ENCODE measurements around the gene MYH14. TPM values are rescaled to one million over a fixed set of nuclear protein-coding genes. Genes with fewer than 3 reads are reported as not detected.

Gene MYH14
- total RNA-seq, 1 donor from 2014 or later: not detected

GRCh38 chr19:50325310-50326100, 122.1 kb downstream of the MYH14 start:
- ChIA-PET CTCF (interaction anchor here (0.7 to 1.1 kb wide), 3 partner anchors 15 to 178 kb away, joined by 3 to 5 read pairs (median 3); no protein-coding TSS in a partner anchor), POLR2A (interaction anchor here (0.5 to 10.6 kb wide), 12 partner anchors 8 to 738 kb away, joined by 3 to 408 read pairs (median 6); no protein-coding TSS in a partner anchor)
- H3K27ac Mint-ChIP-seq: no peak overlapping the region
- H3K9me3 Mint-ChIP-seq: peaks cover 3% of the 10 kb centered on the region
- no peak for TF ChIP-seq CTCF (IDR thresholded peaks at IDR 0.05)
- intact Hi-C loops (cut with micrococcal nuclease): loop anchor here (1.0 to 5.0 kb wide), 4 partner anchors 73 to 873 kb away; partner anchors contain the start of genes ALDH16A1, JOSD2, PIH1D1 and PRMT1
- H3K27me3 Mint-ChIP-seq: peaks cover 5% of the 10 kb centered on the region
- H3K4me3 Mint-ChIP-seq: peak overlapping the region; percentile 67
- H3K36me3 Mint-ChIP-seq (ENCODE audit: low read depth): peaks cover 17% of the 10 kb centered on the region
- DNase-seq: peak; percentile 89
- ATAC-seq (ENCODE audit: low read depth): peak; percentile 9
- H3K4me1 Mint-ChIP-seq: peaks cover 44% of the 10 kb centered on the region

- H3K9me3 Mint-ChIP-seq: peaks cover 3% of the 10 kb centered on the region
- ATAC-seq (ENCODE audit: low read depth) (no peak), DNase-seq (no peak)
- H3K36me3 Mint-ChIP-seq (ENCODE audit: low read depth): peaks cover 17% of the 10 kb centered on the region
- POLR2A ChIA-PET: interaction anchor here (0.6 to 10.6 kb wide), 8 partner anchors 8 to 151 kb away, joined by 5 to 408 read pairs (median 7); partner anchors contain the start of gene GARIN5A
- H3K27ac Mint-ChIP-seq: no peak overlapping the region
- intact Hi-C loops (cut with micrococcal nuclease): loop anchor here (5.0 kb wide), 3 partner anchors 74 to 874 kb away; partner anchors contain the start of genes ALDH16A1, PIH1D1 and PRMT1
- CTCF ChIA-PET: interaction anchor here (0.9 to 1.1 kb wide), 2 partner anchors 31 to 179 kb away, joined by 3 to 5 read pairs; no protein-coding TSS in a partner anchor
- peak overlapping the region; percentile 74 for H3K4me3 Mint-ChIP-seq
- H3K4me1 Mint-ChIP-seq: peaks cover 49% of the 10 kb centered on the region
- peaks cover 5% of the 10 kb centered on the region for H3K27me3 Mint-ChIP-seq
- no peak for TF ChIP-seq CTCF (IDR thresholded peaks at IDR 0.05)
Measured at GRCh38 chr19:50326101-50326664, 122.8 kb downstream of the MYH14 start.

GRCh38 chr19:50327013-50327412, 123.6 kb downstream of the MYH14 start:
- Mint-ChIP-seq H3K36me3 (ENCODE audit: low read depth) (peaks cover 17% of the 10 kb centered on the region), H3K27me3 (peaks cover 5% of the 10 kb centered on the region)
- POLR2A ChIA-PET: interaction anchor here (0.7 to 10.6 kb wide), 2 partner anchors 20 to 150 kb away, joined by 7 to 408 read pairs; partner anchors contain the start of gene GARIN5A

GRCh38 chr19:50327461-50328223, 124.2 kb downstream of the MYH14 start:
- POLR2A ChIA-PET: interaction anchor here (1.9 to 10.6 kb wide), 4 partner anchors 19 to 88 kb away, joined by 5 to 408 read pairs (median 36); partner anchors contain the start of gene NR1H2
- CTCF ChIA-PET: interaction anchor here (0.6 to 2.1 kb wide), 5 partner anchors 14 to 73 kb away, joined by 3 to 20 read pairs (median 10); no protein-coding TSS in a partner anchor
- no peak for ATAC-seq (ENCODE audit: low read depth)
- Mint-ChIP-seq H3K4me1 (peaks cover 63% of the 10 kb centered on the region), H3K9me3 (peaks cover 3% of the 10 kb centered on the region), H3K27ac (no peak overlapping the region), H3K36me3 (ENCODE audit: low read depth) (peaks cover 12% of the 10 kb centered on the region), H3K27me3 (peaks cover 5% of the 10 kb centered on the region), H3K4me3 (peak overlapping the region; percentile 74)
- intact Hi-C loops (cut with micrococcal nuclease): loop anchor here (5.0 kb wide), 3 partner anchors 75 to 875 kb away; partner anchors contain the start of genes ALDH16A1, PIH1D1 and PRMT1
- no peak for TF ChIP-seq CTCF (IDR thresholded peaks at IDR 0.05)
- no peak for DNase-seq

More at GRCh38 chr19:50327013-50327412, 123.6 kb downstream of the MYH14 start:
- intact Hi-C loops (cut with micrococcal nuclease): loop anchor here (5.0 kb wide), 3 partner anchors 75 to 875 kb away; partner anchors contain the start of genes ALDH16A1, PIH1D1 and PRMT1
- Mint-ChIP-seq H3K9me3 (peaks cover 3% of the 10 kb centered on the region), H3K4me3 (peak overlapping the region; percentile 74), H3K27ac (no peak overlapping the region), H3K4me1 (peaks cover 57% of the 10 kb centered on the region)
- no peak for TF ChIP-seq CTCF (IDR thresholded peaks at IDR 0.05)
- CTCF ChIA-PET: interaction anchor here (0.6 kb wide), 1 partner anchor 1282 kb away, joined by 3 read pairs; no protein-coding TSS in a partner anchor
- ATAC-seq (ENCODE audit: low read depth): no peak
- no peak for DNase-seq
